Measurements from ENCODE around the gene ARHGEF28. TPM values are rescaled to one million over a fixed set of nuclear protein-coding genes. Genes with fewer than 3 reads are reported as not detected.

ARHGEF28 gene
- total RNA-seq, 2 donors from 2014 or later: 0.16 to 0.17 TPM

- Mint-ChIP-seq H3K36me3 (ENCODE audit: low read depth) (no peaks in the 10 kb centered on the region), H3K27ac (no peak overlapping the region), H3K4me3 (no peak overlapping the region), H3K27me3 (peaks cover 15% of the 10 kb centered on the region), H3K4me1 (no peaks in the 10 kb centered on the region), H3K9me3 (no peaks in the 10 kb centered on the region)
- ATAC-seq (replicated peaks): no peak
Observed at GRCh38 chr5:73740274-73740790, 114.3 kb downstream of the ARHGEF28 start.

GRCh38 chr5:73743161-73743560 is 117.2 kb downstream of the ARHGEF28 start:
- Mint-ChIP-seq H3K27me3 (peaks cover 16% of the 10 kb centered on the region), H3K27ac (no peak overlapping the region), H3K4me3 (no peak overlapping the region), H3K9me3 (no peaks in the 10 kb centered on the region), H3K36me3 (ENCODE audit: low read depth) (no peaks in the 10 kb centered on the region), H3K4me1 (no peaks in the 10 kb centered on the region)
- ATAC-seq (replicated peaks): no peak

- ATAC-seq (replicated peaks): no peak
- Mint-ChIP-seq H3K9me3 (no peaks in the 10 kb centered on the region), H3K36me3 (ENCODE audit: low read depth) (no peaks in the 10 kb centered on the region), H3K4me1 (no peaks in the 10 kb centered on the region), H3K27me3 (peaks cover 16% of the 10 kb centered on the region), H3K4me3 (no peak overlapping the region), H3K27ac (no peak overlapping the region)
Observed at GRCh38 chr5:73745836-73746235, 119.8 kb downstream of the ARHGEF28 start.

- Mint-ChIP-seq H3K27me3 (peaks cover 17% of the 10 kb centered on the region), H3K36me3 (ENCODE audit: low read depth) (no peaks in the 10 kb centered on the region), H3K9me3 (no peaks in the 10 kb centered on the region), H3K4me1 (no peaks in the 10 kb centered on the region), H3K27ac (no peak overlapping the region), H3K4me3 (no peak overlapping the region)
- ATAC-seq (replicated peaks): no peak
Observed at GRCh38 chr5:73746608-73747007, 120.6 kb downstream of the ARHGEF28 start.

- no peak for ATAC-seq (replicated peaks)
- H3K4me1 Mint-ChIP-seq: no peaks in the 10 kb centered on the region
- no peaks in the 10 kb centered on the region for H3K36me3 Mint-ChIP-seq (ENCODE audit: low read depth)
Observed at GRCh38 chr5:73747696-73748380, 121.8 kb downstream of the ARHGEF28 start.

GRCh38 chr5:73748510-73749400 is 122.8 kb downstream of the ARHGEF28 start:
- ATAC-seq (replicated peaks): no peak
- Mint-ChIP-seq H3K36me3 (ENCODE audit: low read depth) (no peaks in the 10 kb centered on the region), H3K27ac (no peak overlapping the region), H3K4me3 (no peak overlapping the region), H3K27me3 (peaks cover 28% of the 10 kb centered on the region), H3K4me1 (no peaks in the 10 kb centered on the region), H3K9me3 (no peaks in the 10 kb centered on the region)

More at GRCh38 chr5:73747696-73748380, 121.8 kb downstream of the ARHGEF28 start:
- Mint-ChIP-seq H3K9me3 (no peaks in the 10 kb centered on the region), H3K27ac (no peak overlapping the region), H3K4me3 (no peak overlapping the region), H3K27me3 (peaks cover 27% of the 10 kb centered on the region)

GRCh38 chr5:73749485-73750270 is 123.7 kb downstream of the ARHGEF28 start:
- no peaks in the 10 kb centered on the region for H3K4me1 Mint-ChIP-seq
- no peaks in the 10 kb centered on the region for H3K36me3 Mint-ChIP-seq (ENCODE audit: low read depth)
- H3K9me3 Mint-ChIP-seq: no peaks in the 10 kb centered on the region
- H3K27ac Mint-ChIP-seq: no peak overlapping the region
- no peak for ATAC-seq (replicated peaks)
- peaks cover 33% of the 10 kb centered on the region for H3K27me3 Mint-ChIP-seq
- no peak overlapping the region for H3K4me3 Mint-ChIP-seq

GRCh38 chr5:73751254-73751914 is 125.4 kb downstream of the ARHGEF28 start:
- peaks cover 33% of the 10 kb centered on the region for H3K27me3 Mint-ChIP-seq
- H3K36me3 Mint-ChIP-seq (ENCODE audit: low read depth): no peaks in the 10 kb centered on the region
- H3K9me3 Mint-ChIP-seq: no peaks in the 10 kb centered on the region
- H3K4me3 Mint-ChIP-seq: no peak overlapping the region
- no peak overlapping the region for H3K27ac Mint-ChIP-seq
- H3K4me1 Mint-ChIP-seq: no peaks in the 10 kb centered on the region
- no peak for ATAC-seq (replicated peaks)

GRCh38 chr5:73754254-73754653 is 128.3 kb downstream of the ARHGEF28 start:
- Mint-ChIP-seq H3K4me1 (no peaks in the 10 kb centered on the region), H3K36me3 (ENCODE audit: low read depth) (no peaks in the 10 kb centered on the region), H3K27ac (no peak overlapping the region), H3K4me3 (no peak overlapping the region), H3K27me3 (peaks cover 29% of the 10 kb centered on the region), H3K9me3 (no peaks in the 10 kb centered on the region)
- ATAC-seq (replicated peaks): no peak

GRCh38 chr5:73757416-73757815 is 131.4 kb downstream of the ARHGEF28 start:
- Mint-ChIP-seq H3K27me3 (peaks cover 27% of the 10 kb centered on the region), H3K36me3 (ENCODE audit: low read depth) (no peaks in the 10 kb centered on the region), H3K9me3 (no peaks in the 10 kb centered on the region), H3K27ac (no peak overlapping the region), H3K4me1 (no peaks in the 10 kb centered on the region), H3K4me3 (no peak overlapping the region)
- no peak for ATAC-seq (replicated peaks)

GRCh38 chr5:73759771-73760170 is 133.8 kb downstream of the ARHGEF28 start:
- no peak overlapping the region for H3K27ac Mint-ChIP-seq
- no peaks in the 10 kb centered on the region for H3K36me3 Mint-ChIP-seq (ENCODE audit: low read depth)
- H3K27me3 Mint-ChIP-seq: peaks cover 24% of the 10 kb centered on the region
- H3K4me3 Mint-ChIP-seq: no peak overlapping the region
- ATAC-seq (replicated peaks): no peak
- H3K4me1 Mint-ChIP-seq: no peaks in the 10 kb centered on the region
- H3K9me3 Mint-ChIP-seq: no peaks in the 10 kb centered on the region

GRCh38 chr5:73763300-73764032 is 137.5 kb downstream of the ARHGEF28 start:
- Mint-ChIP-seq H3K27ac (no peak overlapping the region), H3K4me1 (no peaks in the 10 kb centered on the region), H3K27me3 (peaks cover 21% of the 10 kb centered on the region), H3K9me3 (peaks cover 8% of the 10 kb centered on the region), H3K4me3 (no peak overlapping the region), H3K36me3 (ENCODE audit: low read depth) (no peaks in the 10 kb centered on the region)
- ATAC-seq (replicated peaks): no peak

GRCh38 chr5:73764586-73764985 is 138.6 kb downstream of the ARHGEF28 start:
- Mint-ChIP-seq H3K4me1 (no peaks in the 10 kb centered on the region), H3K4me3 (no peak overlapping the region), H3K27me3 (peaks cover 18% of the 10 kb centered on the region), H3K9me3 (peaks cover 8% of the 10 kb centered on the region), H3K27ac (no peak overlapping the region), H3K36me3 (ENCODE audit: low read depth) (no peaks in the 10 kb centered on the region)
- no peak for ATAC-seq (replicated peaks)

All from activated T-helper 17 cell treated with anti-CD3 and anti-CD28 coated beads, Interleukin-2, amount 50 U/mL, for 72 hours (primary cell).